GM21390 (cell line): ENCODE measurements around the gene TSR3.

Experiments used
- ATAC-seq: cut with Tn5 transposase; IDR thresholded peaks from one replicate; pipeline ENCODE4 v1.9.1; 2021; ENCODE audit not compliant: unreplicated experiment

Gene TSR3

DNA sequence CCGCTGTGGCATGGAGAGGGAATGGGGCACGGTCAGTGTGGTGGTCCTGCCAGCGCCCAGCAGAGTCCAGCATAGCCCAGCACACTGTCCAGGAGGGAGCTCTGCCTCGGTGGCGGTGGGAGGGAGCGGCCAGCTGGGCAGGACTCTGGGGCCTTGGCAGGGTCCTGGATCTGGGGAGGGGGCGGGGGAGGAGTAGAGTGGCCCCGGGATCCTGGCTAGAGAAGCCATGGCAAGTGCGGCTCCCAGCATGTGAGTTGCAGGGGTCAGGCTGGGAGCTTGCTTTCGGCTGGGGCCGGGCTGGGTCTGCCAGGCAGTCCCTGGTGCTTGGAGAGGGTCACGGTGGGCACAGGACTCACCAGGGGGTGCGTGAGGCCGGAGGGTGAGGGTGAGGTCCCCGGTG is 3.9 kb upstream of the TSR3 start:
- no peak for ATAC-seq

DNA sequence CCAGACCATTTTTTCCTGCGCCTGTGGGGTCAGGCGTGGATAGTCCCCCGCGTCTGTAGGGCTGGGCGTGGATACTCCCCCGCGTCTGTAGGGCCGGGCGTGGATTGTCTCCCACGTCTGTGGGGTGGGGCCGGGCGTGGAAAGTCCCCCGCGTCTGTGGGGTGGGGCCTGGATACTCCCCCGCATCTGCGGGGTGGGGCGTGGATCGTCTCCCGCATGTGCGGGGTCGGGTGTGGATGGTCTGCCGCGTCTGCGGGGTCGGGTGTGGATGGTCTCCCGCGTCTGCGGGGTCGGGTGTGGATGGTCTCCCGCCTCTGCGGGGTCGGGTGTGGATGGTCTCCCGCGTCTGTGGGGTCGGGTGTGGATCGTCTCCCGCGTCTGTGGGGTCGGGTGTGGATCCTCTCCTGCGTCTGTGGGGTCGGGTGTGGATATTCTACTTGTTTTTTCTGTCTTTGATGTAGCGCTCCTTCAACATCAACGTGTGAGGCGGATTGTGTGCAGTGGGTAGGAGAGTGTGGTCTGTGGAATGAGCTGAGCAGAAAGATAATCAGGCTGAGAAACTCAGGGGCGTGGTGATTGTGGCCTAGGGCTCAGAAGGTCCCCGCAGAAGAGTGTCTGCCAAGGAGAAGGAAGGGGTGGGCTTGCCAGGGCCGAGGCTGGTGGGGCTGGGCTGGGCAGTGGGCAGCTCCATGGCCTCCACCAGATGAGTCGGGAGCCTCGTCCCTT is 3.3 kb upstream of the TSR3 start:
- no peak for ATAC-seq

DNA sequence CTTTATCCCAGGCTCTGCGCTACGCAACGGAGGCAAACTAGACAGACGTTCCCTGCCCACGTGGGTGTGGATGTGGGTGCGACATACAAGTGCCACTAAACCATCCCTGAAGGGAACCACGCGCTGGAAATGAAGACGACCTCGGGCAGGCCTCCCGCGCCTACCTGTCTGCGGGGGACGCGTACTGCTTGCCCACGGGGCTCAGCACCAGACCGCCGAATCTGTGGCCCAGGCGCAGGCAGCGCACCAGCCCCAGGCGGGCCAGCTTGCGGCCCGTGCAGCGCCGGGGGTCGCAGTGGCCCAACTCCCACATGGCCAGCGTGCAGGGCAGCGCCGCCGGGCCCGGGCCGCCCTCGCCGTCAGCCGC is 480 bp downstream of the TSR3 start:
- no peak for ATAC-seq

GRCh38 chr16:1350691-1351090 is 987 bp downstream of the TSR3 start:
- ATAC-seq = no peak

DNA sequence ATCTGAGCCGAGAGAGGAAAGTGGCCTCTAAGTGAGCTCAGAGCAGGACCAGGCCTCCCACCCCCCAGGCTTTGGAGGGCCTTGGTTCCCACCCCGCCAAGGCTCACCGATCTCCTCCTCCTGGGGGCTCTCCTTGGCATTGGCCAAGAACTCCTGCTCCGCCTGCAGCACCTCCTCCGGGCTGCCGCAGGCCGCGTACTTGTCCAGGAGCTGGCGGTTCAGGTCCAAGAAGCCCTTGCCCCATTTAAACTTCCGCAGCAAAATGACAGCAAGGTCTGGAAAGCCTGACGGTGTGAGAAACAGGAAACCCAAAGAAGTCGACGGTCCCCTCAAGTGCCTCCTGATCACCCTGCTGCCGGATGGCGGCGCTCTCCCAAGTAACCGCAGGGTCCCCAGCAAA is 1.7 kb downstream of the TSR3 start:
- ATAC-seq = no peak

DNA sequence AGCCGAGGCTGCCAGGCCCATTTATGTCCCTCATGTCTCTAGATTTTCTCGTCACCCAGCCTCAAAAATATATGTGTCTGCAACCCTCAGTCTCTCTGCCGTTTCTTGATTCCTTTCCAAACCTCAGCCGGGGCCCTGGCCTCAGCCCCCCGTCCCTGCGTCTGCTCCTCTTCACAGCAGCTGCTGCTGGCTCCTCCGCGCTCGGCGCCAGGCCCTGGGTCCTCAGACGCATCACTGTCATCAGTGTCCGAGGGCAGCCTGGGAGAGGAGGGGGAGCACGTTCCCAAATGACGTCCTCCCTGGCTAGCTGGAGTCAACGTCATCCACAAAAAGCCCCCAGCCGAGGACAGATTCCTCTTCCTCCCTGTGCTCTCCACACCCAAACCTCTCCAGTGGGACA is 2.3 kb downstream of the TSR3 start:
- no peak for ATAC-seq

- ATAC-seq = no peak
Measured at GRCh38 chr16:1348926-1349325, 2.8 kb downstream of the TSR3 start.

GRCh38 chr16:1348441-1348840 is 3.2 kb downstream of the TSR3 start:
- ATAC-seq = no peak

DNA sequence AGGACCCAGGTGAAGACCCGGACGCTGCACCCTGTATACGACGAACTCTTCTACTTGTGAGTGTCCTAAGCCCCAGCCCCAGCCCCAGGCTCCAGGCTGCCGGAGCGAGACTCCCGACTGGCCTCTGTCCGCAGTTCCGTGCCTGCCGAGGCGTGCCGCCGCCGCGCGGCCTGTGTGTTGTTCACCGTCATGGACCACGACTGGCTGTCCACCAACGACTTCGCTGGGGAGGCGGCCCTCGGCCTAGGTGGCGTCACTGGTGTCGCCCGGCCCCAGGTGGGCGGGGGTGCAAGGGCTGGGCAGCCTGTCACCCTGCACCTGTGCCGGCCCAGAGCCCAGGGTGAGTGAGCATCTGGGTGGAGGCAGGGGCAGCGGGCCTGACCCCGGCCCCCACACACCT is 3.7 kb downstream of the TSR3 start:
- no peak for ATAC-seq

GRCh38 chr16:1347286-1347855 is 4.3 kb downstream of the TSR3 start:
- no peak for ATAC-seq

DNA sequence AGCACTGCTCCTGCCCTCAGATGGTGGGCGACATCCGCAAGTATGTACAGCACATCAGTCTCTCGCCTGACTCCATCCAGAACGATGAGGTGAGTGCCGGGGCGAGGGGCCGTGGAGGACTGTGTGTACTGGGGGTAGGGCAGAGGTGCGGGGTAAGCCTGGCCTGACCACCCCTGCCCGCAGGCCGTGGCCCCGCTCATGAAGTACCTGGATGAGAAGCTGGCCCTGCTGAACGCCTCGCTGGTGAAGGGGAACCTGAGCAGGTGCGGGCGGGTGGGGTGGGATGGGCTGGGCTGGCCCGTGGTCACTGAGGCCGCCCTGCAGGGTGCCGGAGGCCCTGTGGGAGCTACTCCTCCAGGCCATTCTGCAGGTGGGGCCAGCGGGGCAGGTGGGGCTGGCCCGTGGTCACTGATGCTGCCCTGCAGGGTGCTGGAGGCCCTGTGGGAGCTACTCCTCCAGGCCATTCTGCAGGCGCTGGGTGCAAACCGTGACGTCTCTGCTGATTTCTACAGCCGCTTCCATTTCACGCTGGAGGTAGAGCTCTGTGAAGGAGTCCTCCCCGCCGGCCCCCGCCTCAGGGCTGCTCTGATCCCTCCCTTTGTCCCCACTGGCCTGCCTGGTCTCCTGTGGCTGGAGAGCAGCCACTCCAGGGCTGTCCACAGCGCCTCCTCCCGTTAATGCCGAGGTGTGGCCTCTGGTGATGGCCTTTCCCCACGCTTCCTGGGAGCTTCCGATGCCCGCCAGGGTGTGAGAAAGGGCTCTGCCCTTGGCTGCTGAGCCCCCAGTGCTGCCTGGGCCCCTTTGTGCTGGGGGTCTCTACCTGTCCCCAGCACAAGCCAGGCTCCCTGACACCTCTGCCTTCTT is 5.0 kb downstream of the TSR3 start:
- no peak for ATAC-seq

- ATAC-seq = no peak
Measured at GRCh38 chr16:1345651-1346421, 5.8 kb downstream of the TSR3 start.

GRCh38 chr16:1345087-1345486 is 6.6 kb downstream of the TSR3 start:
- ATAC-seq = no peak

DNA sequence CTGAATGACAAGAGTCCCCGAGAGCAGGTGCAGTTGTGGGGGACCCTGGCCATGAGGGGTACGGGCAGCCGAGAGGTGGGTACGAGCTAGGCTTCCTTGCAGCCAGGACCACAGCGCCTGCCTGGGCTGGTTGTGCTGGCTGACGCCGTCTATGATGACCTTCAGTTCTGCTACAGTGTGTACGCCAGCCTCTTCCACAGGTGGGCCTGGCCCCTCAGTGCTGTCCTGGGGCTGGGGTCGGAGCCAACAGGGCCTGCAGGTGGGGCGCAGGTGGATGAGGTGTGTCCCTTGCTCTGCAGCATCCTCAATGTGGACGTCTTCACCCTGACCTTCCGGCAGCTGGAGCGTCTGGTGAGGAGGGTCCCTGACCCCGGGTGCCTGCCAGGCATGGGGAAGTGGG is 7.2 kb downstream of the TSR3 start:
- no peak for ATAC-seq

DNA sequence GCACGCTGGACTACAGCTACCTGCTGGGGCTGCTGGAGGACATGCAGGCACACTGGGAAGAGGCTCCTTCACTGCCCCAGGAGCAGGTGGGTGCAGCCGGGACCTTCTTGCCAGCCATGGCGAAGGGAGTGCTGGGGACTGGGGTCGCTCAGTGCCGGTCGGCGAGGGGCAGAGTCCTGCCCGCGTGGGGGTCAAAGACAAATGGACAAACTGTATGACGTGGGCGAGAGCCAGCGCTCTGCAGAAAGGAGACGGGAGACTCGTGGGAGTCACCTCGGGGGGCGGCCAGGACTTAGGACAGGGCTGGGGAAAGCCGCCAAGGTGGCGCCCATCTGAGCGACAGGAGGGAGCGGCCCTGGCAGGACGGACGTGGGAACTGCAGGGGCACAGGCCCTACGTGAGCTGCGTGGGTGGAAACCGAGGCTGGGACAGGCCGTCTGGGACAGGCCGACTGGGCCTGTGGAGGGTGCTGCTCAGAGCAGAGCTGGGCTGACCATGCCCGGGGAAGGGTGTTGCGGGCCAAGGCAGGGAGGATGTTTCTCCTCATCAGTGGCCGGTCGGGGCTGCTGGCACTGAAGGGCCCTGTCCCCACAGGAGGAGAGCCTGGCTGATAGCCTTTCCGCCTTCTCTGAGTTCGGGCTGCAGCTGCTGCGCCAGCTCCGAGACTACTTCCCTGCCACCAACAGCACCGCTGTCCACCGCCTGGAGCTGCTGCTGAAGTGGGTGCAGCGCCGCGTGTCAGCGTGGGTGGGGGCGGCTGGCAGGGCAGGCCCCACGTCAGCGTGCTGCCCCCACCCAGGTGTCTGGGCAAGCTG is 8.0 kb downstream of the TSR3 start:
- peak; percentile 3 for ATAC-seq

- ATAC-seq = peak; percentile 87
Measured at GRCh38 chr16:1342526-1343427, 8.9 kb downstream of the TSR3 start.

GRCh38 chr16:1341495-1342420 is 9.9 kb downstream of the TSR3 start:
- no peak for ATAC-seq

- no peak for ATAC-seq
Measured at GRCh38 chr16:1340730-1341494, 10.8 kb downstream of the TSR3 start.
